ENCODE results near the gene TM6SF1.
"Not testable (repeated sequence)": the region's sequence is repeated elsewhere in the genome, so short reads cannot be mapped to it uniquely, and the experiment has no call there.

The TM6SF1 gene

GRCh38 chr15:83115410-83115809, 8.0 kb downstream of the TM6SF1 start:
- no peak for DNase-seq (ENCODE audit: low read depth in 3 of 3, low spot score in 1 of 3)

- no peak for DNase-seq (ENCODE audit: low read depth in 3 of 3, low spot score in 1 of 3)
Measured at GRCh38 chr15:83115831-83116565, 8.6 kb downstream of the TM6SF1 start.

- DNase-seq (ENCODE audit: low read depth in 3 of 3, low spot score in 1 of 3) = no peak
Measured at GRCh38 chr15:83118291-83118827, 10.9 kb downstream of the TM6SF1 start.

- no peak for DNase-seq (ENCODE audit: low read depth in 3 of 3, low spot score in 1 of 3)
Measured at GRCh38 chr15:83118968-83119367, 11.5 kb downstream of the TM6SF1 start.

- DNase-seq (ENCODE audit: low read depth in 3 of 3, low spot score in 1 of 3) = no peak
Measured at GRCh38 chr15:83119968-83120581, 12.6 kb downstream of the TM6SF1 start.

- DNase-seq (ENCODE audit: low read depth in 3 of 3, low spot score in 1 of 3) = no peak
Measured at GRCh38 chr15:83123529-83123928, 16.1 kb downstream of the TM6SF1 start.

GRCh38 chr15:83127547-83128150, 20.2 kb downstream of the TM6SF1 start:
- DNase-seq (ENCODE audit: low read depth in 3 of 3, low spot score in 1 of 3) = no peak

GRCh38 chr15:83129791-83130190, 22.3 kb downstream of the TM6SF1 start:
- no peak for DNase-seq (ENCODE audit: low read depth in 3 of 3, low spot score in 1 of 3)

- no peak for DNase-seq (ENCODE audit: low read depth in 3 of 3, low spot score in 1 of 3)
Measured at GRCh38 chr15:83132861-83133523, 25.5 kb downstream of the TM6SF1 start.

- not testable (repeated sequence) for DNase-seq (ENCODE audit: low read depth in 3 of 3, low spot score in 1 of 3)
Measured at GRCh38 chr15:83142151-83142550, 34.7 kb downstream of the TM6SF1 start.

- no peak for DNase-seq (ENCODE audit: low read depth in 3 of 3, low spot score in 1 of 3)
Measured at GRCh38 chr15:83144771-83145170, 37.3 kb downstream of the TM6SF1 start.

GRCh38 chr15:83153288-83153687, 45.8 kb downstream of the TM6SF1 start:
- DNase-seq (ENCODE audit: low read depth in 3 of 3, low spot score in 1 of 3) = no peak

- no peak for DNase-seq (ENCODE audit: low read depth in 3 of 3, low spot score in 1 of 3)
Measured at GRCh38 chr15:83155942-83156341, 48.5 kb downstream of the TM6SF1 start.

GRCh38 chr15:83158393-83158792, 50.9 kb downstream of the TM6SF1 start:
- no peak for DNase-seq (ENCODE audit: low read depth in 3 of 3, low spot score in 1 of 3)

GRCh38 chr15:83160741-83161140, 53.3 kb downstream of the TM6SF1 start:
- DNase-seq (ENCODE audit: low read depth in 3 of 3, low spot score in 1 of 3) = no peak

GRCh38 chr15:83163032-83163431, 55.6 kb downstream of the TM6SF1 start:
- no peak for DNase-seq (ENCODE audit: low read depth in 3 of 3, low spot score in 1 of 3)

GRCh38 chr15:83164111-83164770, 56.8 kb downstream of the TM6SF1 start:
- no peak for DNase-seq (ENCODE audit: low read depth in 3 of 3, low spot score in 1 of 3)

GRCh38 chr15:83164771-83165404, 57.4 kb downstream of the TM6SF1 start:
- DNase-seq (ENCODE audit: low read depth in 3 of 3, low spot score in 1 of 3) = no peak

GRCh38 chr15:83166218-83166617, 58.8 kb downstream of the TM6SF1 start:
- no peak for DNase-seq (ENCODE audit: low read depth in 3 of 3, low spot score in 1 of 3)

GRCh38 chr15:83166830-83167229, 59.4 kb downstream of the TM6SF1 start:
- no peak for DNase-seq (ENCODE audit: low read depth in 3 of 3, low spot score in 1 of 3)

- not testable (repeated sequence) for DNase-seq (ENCODE audit: low read depth in 3 of 3, low spot score in 1 of 3)
Measured at GRCh38 chr15:83169576-83169975, 62.1 kb downstream of the TM6SF1 start.

Data from stimulated activated CD4-positive, alpha-beta T cell treated with anti-CD3 and anti-CD28 coated beads, TNF-alpha, amount 100 ng/mL, for 1 hour (primary cell).